Fibroblast of skin of left biceps (primary cell): ENCODE results near the gene GHDC.
"Not testable (repeated sequence)": the region's sequence is repeated elsewhere in the genome, so short reads cannot be mapped to it uniquely, and the experiment has no call there.

Experiments
- DNase-seq, 2 experiments: peaks; one replicate each; pipeline ENCODE4 v3.0.0-alpha.2; 2013; ENCODE audit warnings: low read depth in 2 of 2

The GHDC gene

GRCh38 chr17:42193969-42194899, at the start of gene GHDC:
Gene GHDC (minus strand): TSS chr17:42194494. CDS start chr17:42193581, 913 bp downstream.
- peak; percentile 12 to 28 for DNase-seq

GRCh38 chr17:42243493-42243982, 49.2 kb upstream of the GHDC start:
- no peak for DNase-seq

- DNase-seq, result no peak
These were observed 47.6 kb upstream of the GHDC start for GRCh38 chr17:42241871-42242270.

- DNase-seq, result not testable (repeated sequence)
These were observed 46.6 kb upstream of the GHDC start for GRCh38 chr17:42240863-42241262.

- no peak for DNase-seq
These were observed 45.9 kb upstream of the GHDC start for GRCh38 chr17:42240201-42240600.

GRCh38 chr17:42239576-42239975, 45.3 kb upstream of the GHDC start:
- not testable (repeated sequence) for DNase-seq

- no peak for DNase-seq
These were observed 42.5 kb upstream of the GHDC start for GRCh38 chr17:42236760-42237159.

- DNase-seq, result no peak
These were observed 39.7 kb upstream of the GHDC start for GRCh38 chr17:42233994-42234393.

- peak in 1 of 2 experiments; percentile 19 for DNase-seq
These were observed 38.9 kb upstream of the GHDC start for GRCh38 chr17:42233156-42233555.

- no peak for DNase-seq
These were observed 35.9 kb upstream of the GHDC start for GRCh38 chr17:42230225-42230624.

- DNase-seq, result no peak
These were observed 33.8 kb upstream of the GHDC start for GRCh38 chr17:42227849-42228700.

GRCh38 chr17:42225646-42226045, 31.4 kb upstream of the GHDC start:
- no peak for DNase-seq

GRCh38 chr17:42224651-42225050, 30.4 kb upstream of the GHDC start:
- DNase-seq, result no peak

GRCh38 chr17:42221886-42222745, 27.8 kb upstream of the GHDC start:
- peak in 1 of 2 experiments; percentile 3 for DNase-seq

- not testable (repeated sequence) for DNase-seq
These were observed 25.0 kb upstream of the GHDC start for GRCh38 chr17:42219280-42219679.

GRCh38 chr17:42214156-42214555, 19.9 kb upstream of the GHDC start:
- no peak for DNase-seq

GRCh38 chr17:42212382-42212781, 18.1 kb upstream of the GHDC start:
- no peak for DNase-seq

- not testable (repeated sequence) for DNase-seq
These were observed 17.6 kb upstream of the GHDC start for GRCh38 chr17:42211921-42212341.

GRCh38 chr17:42210046-42210445, 15.8 kb upstream of the GHDC start:
- no peak for DNase-seq

- DNase-seq, result not testable (repeated sequence)
These were observed 11.9 kb upstream of the GHDC start for GRCh38 chr17:42206153-42206612.

- DNase-seq, result no peak
These were observed 9.1 kb upstream of the GHDC start for GRCh38 chr17:42203354-42203753.
